ENCODE data around the gene MAST4.

Gene MAST4

DNA sequence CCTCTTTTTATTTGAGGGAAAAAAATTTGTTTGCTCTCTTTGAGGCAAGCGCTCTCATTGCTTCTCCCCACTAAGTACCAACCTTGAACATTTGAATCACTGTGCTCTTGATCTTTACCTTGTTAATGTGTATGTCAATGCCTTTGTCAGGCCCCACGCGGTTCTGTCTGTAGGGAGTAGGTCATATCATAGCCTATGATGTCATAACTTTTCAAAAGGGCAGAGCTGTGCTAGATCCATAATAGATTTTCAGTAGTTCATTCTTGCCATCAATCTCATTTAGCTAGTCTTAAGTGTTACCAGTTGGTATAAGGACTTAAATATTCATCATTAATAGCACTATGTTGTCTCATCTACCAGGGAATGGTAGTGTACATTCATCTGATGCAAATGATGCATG, 56.6 kb downstream of the MAST4 start:
- TF ChIP-seq, protein P1, sequence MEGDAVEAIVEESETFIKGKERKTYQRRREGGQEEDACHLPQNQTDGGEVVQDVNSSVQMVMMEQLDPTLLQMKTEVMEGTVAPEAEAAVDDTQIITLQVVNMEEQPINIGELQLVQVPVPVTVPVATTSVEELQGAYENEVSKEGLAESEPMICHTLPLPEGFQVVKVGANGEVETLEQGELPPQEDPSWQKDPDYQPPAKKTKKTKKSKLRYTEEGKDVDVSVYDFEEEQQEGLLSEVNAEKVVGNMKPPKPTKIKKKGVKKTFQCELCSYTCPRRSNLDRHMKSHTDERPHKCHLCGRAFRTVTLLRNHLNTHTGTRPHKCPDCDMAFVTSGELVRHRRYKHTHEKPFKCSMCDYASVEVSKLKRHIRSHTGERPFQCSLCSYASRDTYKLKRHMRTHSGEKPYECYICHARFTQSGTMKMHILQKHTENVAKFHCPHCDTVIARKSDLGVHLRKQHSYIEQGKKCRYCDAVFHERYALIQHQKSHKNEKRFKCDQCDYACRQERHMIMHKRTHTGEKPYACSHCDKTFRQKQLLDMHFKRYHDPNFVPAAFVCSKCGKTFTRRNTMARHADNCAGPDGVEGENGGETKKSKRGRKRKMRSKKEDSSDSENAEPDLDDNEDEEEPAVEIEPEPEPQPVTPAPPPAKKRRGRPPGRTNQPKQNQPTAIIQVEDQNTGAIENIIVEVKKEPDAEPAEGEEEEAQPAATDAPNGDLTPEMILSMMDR (conservative IDR thresholded peaks at IDR 0.05; ENCODE audit: low read depth, low read length): no peak
- no peak for DNase-seq (ENCODE audit: low read depth)
- no peak overlapping the region for H3K4me3 ChIP-seq (ENCODE audit: low read depth, low read length)

DNA sequence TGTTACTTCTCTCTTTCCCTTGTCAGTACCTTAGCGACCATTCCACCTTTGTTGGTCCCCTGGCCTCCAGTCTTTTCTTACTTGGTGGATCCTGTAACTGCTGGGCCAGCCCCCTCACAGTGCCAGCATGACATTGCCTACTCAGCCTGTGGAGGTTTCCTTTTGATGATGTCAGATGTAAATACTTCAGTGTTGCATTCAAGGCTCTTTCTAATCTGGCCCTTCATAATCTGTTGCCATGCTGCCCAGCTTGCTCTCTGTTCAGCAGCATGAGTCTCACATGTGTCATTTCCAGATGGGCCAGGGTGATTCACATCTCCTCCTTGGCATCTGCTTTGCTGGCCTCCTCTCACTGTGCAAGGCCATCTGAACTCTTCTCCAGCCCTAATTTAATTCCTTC, 57.1 kb downstream of the MAST4 start:
- TF ChIP-seq, protein P1 (conservative IDR thresholded peaks at IDR 0.05; ENCODE audit: low read depth, low read length): no peak
- no peak overlapping the region for H3K4me3 ChIP-seq (ENCODE audit: low read depth, low read length)
- DNase-seq (ENCODE audit: low read depth): no peak

DNA sequence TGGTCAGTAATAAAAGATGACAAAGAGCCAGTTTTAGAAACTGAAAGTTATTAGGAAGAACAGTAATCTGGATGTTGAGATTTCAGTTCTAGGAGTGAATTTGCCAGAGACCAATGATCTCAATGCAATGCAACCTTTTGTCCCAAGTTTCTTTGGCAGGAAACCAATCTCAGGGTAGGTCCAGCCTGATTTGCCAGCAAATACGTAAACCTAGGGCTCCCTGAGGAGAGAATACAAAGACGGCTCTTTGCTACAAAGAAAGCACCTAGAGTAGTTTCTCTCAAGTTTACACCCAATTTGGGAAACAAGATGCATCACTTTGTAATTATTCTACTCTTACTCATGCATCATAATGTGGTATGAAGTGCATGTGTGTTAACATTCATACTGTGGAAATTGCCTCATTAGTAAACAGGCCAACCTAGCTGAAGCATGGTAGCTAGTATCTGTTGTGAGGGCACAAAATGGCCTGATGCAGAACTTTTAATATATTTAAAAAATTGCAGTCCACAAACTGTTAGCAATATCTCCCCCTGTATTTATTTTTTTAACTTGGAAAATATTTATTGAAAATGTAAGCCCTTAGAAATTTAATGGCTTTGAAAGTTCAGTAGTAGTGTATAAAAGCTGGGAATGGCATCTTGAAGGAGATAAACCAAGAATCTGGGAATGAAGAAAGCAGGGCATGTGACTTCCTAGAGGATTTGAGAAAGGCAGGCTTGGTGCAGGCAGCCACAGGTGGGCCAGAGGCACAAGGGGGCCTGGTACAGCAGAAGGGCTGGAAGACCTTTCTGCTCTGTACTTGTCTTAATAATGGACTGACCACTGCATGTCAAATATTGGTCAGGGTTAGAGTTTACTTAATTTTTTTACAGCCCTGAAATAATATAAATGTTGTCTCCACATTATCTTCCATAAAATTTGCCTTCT, 59.5 kb downstream of the MAST4 start:
- DNase-seq (ENCODE audit: low read depth): peak; percentile 53
- H3K4me3 ChIP-seq (ENCODE audit: low read depth, low read length): no peak overlapping the region
- TF ChIP-seq, protein P1 (conservative IDR thresholded peaks at IDR 0.05; ENCODE audit: low read depth, low read length): no peak

DNA sequence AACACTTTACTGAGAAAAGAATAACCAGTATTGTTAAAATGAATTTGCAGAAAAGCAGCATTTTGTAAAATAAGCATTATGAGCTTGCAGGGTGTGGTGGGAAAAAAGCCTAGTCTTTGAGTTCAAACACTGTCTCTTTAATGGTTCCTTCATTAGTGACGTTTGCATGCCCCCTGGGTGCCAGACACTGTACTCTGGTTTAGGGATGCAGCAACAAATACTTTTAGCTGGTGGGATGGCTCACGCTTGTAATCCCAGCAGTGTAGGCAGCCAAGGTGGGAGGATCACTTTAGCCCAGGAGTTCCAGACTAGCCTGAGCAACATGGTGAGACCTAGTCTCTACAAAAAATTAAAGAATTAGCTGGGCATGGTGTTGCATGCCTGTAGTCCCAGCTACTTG, 62.3 kb downstream of the MAST4 start:
- DNase-seq (ENCODE audit: low read depth): no peak
- H3K4me3 ChIP-seq (ENCODE audit: low read depth, low read length): no peak overlapping the region
- TF ChIP-seq, protein P1 (conservative IDR thresholded peaks at IDR 0.05; ENCODE audit: low read depth, low read length): no peak

DNA sequence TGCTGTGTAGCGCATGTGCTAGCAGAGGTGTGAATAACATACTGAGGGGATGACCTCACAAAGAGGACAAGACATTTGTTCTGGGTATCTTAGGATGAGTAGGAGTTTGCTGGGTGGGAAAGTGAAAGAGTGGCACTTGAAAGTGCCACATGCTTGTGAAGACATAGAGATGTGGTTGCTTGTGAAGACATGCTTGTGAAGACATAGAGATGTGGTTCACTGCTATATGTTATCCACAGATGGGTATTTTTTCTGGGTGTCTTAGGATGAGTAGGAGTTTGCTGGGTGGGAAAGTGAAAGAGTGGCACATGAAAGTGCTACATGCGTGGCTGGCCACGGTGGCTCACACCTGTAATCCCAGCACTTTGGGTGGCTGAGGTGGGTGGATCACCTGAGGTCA, 63.6 kb downstream of the MAST4 start:
- no peak for DNase-seq (ENCODE audit: low read depth)
- H3K4me3 ChIP-seq (ENCODE audit: low read depth, low read length): no peak overlapping the region
- TF ChIP-seq, protein P1 (conservative IDR thresholded peaks at IDR 0.05; ENCODE audit: low read depth, low read length): no peak

DNA sequence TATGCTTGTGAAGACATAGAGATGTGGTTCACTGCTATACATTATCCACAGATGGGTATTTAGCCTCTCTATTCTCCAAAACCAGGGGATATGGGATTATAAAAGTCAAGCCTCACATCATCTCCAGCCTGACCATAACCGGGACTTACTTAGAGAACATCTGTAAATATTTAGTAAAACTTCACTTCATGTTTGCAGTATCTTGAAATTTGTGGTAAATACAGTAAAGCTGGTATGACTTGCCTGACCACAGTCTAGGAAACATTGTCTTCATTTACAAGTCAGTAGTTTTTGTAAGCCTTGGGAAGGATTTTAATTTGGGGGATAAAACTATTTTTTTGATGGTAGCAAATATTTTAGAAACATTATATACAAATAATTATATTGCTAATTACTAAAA, 64.2 kb downstream of the MAST4 start:
- H3K4me3 ChIP-seq (ENCODE audit: low read depth, low read length): no peak overlapping the region
- TF ChIP-seq, protein P1 (conservative IDR thresholded peaks at IDR 0.05; ENCODE audit: low read depth, low read length): no peak
- DNase-seq (ENCODE audit: low read depth): no peak

DNA sequence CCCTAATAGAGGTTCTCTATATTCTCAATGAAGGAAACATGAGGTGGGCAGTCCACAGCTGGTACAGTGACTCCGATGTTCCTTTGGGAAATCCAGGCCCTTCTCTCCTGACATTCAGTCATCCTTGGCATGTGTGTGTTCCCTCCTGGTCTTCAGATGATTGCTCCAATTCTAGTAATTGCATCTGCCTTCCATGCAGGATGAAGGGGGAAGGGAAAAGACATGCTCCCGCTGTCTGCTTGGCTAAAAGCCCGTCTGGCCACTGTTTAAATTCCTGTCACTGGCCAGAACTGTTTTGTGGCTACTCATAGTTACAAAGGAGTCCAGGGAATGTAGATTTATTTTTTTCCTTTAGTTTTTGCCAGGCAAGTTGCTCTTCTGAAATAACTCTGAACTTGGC, 65.0 kb downstream of the MAST4 start:
- H3K4me3 ChIP-seq (ENCODE audit: low read depth, low read length): no peak overlapping the region
- TF ChIP-seq, protein P1 (conservative IDR thresholded peaks at IDR 0.05; ENCODE audit: low read depth, low read length): no peak

More for the DNA sequence above, 65.0 kb downstream of the MAST4 start:
- DNase-seq (ENCODE audit: low read depth): peak; percentile 8

Measured in choroid plexus epithelial cell (primary cell).